GM18508 (cell line): ENCODE measurements around the gene TRPV6.

ENCODE experiments used
- ATAC-seq: cut with Tn5 transposase; IDR thresholded peaks from one replicate; pipeline ENCODE4 v1.9.1; 2021; ENCODE audit warnings: moderate number of reproducible peaks; ENCODE audit not compliant: insufficient read depth, unreplicated experiment

Gene TRPV6

DNA sequence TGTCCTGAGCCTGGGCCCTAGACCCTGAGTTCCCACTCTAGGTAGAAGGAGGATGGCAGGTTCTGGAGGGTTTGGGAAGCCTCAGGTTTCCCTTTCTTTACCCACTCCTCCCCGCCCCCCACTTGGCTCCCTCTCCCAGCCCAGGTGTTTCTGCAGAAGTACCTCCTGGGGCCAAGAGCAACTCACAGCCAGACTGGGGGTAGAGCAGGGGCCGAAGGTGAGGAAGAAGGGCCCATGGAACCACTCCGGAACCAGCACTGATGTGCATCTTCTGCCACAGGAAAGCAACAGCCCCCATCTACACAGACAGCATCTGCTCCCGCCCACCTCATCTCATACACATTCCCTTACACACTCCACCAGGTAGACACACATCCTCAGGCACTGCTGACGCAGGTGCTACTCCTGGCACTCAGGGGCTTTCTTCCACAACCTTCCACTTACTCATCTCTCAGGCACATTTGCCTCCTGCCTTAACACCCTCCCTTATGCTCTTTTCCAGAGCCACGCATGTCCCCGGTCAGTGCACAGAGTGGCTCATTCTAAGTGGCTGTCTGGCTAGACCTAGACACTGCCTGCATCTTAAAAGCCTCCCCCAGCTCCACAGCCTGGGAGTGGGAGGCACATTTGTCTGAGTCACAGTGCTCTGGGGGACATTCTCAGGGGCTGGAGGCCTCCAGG is 28.8 kb downstream of the TRPV6 start:
- no peak for ATAC-seq

- ATAC-seq: no peak
Measured at GRCh38 chr7:142855756-142856564, 29.6 kb downstream of the TRPV6 start.

DNA sequence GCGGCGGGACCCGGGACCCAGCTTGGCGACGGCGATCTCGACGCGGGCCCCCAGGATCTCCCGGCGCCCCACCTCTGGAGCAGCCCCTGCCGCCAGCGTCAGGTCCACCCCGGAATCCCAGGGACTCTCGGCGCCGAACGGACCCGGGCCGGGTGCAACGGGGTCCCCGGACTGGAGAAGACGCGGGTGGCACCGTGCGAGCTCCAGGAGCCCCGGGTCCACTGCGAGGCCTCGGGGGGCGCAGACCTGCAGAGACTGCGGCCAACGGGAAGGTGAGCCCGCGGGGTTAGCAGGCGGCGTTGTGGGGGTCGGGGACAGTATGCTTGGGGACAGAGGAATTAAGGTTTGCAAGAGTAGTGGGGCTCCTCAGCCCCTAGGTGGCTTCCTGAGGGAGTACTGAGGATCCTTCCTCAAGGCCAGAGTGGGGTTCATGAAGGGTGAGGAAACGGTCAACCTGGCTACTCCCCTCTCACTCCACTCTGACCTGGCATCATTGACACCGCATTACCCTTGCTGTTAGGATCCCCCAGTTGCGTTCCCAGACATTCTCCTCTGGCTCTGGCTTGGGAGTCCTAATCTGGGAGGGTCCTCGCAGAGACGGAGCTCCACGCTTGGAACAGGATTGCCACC is 30.3 kb downstream of the TRPV6 start:
- no peak for ATAC-seq

- no peak for ATAC-seq
Measured at GRCh38 chr7:142854372-142855113, 31.0 kb downstream of the TRPV6 start, which contains the start of gene EPHB6. EPHB6 (plus strand) TSS chr7:142855076; CDS start chr7:142863228, 8,152 bp downstream.

DNA sequence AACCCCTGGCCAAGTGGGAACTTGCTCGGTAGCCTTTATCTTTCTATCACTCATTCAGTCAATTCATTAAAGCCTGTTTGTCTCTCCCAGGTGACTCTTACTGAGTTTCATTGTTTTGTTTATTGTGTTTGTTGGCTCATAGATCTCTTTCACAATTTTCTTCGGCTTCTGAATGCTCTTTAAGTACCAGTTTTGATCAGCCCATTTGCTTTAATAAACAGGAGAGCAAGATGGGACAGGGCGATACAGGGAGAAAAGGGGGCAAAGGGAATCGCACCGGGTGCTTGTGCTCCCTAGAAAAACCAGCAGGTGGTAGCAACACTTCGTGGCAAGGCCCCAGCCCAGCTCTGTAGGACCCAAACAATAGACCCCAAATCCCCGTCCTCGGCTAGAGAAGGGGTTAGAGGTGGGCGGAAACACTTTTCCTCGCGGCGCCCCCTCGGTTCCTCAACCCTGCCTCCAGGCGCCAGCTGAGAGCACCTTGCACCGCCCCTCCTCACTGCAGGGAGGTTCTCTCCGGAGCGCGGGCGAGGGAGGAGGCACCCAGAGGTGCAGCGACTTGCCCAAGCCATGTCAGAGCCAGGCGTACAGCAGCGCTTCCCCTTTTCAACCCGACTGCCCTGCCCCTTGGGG is 31.7 kb downstream of the TRPV6 start:
- ATAC-seq: peak; percentile 78

DNA sequence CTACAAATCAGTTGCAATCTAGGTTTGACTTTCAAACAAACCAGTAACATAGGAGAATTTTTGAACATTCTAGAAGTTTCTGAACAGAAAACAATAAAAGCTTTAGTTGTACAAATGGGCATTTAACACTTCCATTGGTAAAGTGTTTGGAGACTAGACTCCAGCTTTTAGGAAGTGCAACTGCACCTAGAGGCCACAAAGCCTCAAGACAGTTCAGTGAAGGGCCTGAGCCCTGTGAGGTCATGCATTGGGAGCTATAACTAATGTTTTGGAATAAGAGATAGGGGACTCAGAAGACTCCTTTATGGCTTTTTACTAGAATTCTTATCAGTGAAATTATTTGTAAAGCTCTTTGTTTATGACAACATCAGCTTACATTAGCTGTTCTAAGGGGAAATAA is 33.6 kb downstream of the TRPV6 start:
- ATAC-seq: no peak

GRCh38 chr7:142851269-142851668 is 34.3 kb downstream of the TRPV6 start:
- no peak for ATAC-seq

DNA sequence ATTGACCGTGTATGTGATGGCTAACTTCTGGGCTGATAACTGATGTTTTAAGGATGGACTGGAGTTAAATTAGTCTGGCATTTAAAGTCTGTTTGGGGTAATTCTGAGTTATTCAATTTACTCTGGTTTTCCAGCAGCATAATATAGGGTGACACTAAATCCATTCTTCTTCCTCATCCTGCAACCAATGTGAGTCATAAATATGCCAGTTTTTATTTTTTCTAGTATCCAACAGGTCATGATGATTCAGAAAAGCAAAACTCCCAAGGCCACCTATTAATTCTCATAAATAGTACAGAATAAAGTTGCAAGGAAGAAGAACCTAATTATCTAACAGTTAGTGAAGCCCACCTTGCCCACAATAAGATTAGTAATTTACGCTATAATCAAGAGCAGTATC is 38.2 kb downstream of the TRPV6 start:
- ATAC-seq: no peak

- no peak for ATAC-seq
Measured at GRCh38 chr7:142842251-142842766, 43.2 kb downstream of the TRPV6 start.

- ATAC-seq: no peak
Measured at GRCh38 chr7:142838461-142839213, 46.9 kb downstream of the TRPV6 start.

GRCh38 chr7:142836426-142836825 is 49.1 kb downstream of the TRPV6 start:
- no peak for ATAC-seq

- ATAC-seq: no peak
Measured at GRCh38 chr7:142835487-142835886, 50.1 kb downstream of the TRPV6 start.

GRCh38 chr7:142833174-142834048 is 52.1 kb downstream of the TRPV6 start:
- peak; percentile 80 for ATAC-seq

GRCh38 chr7:142832417-142832816 is 53.1 kb downstream of the TRPV6 start:
- ATAC-seq: no peak

- ATAC-seq: no peak
Measured at GRCh38 chr7:142827951-142828500, 57.5 kb downstream of the TRPV6 start.

DNA sequence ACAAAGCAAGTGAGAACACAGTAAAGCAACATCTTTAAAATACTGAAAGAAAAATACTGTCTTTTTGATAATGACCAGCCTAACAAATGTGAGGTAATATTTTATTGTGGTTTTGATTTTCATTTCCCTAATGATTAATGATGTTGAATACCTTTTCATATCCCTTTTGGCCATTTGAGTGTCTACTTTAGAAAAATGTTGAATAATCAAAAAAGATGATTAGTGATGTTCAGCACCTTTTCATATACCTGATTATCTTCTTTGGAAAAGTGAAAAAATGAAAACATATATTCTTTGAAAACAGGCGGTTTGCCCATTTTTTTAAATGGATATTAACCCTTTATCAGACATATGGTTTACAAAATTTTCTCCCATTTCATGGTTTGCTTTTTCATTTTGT is 62.8 kb downstream of the TRPV6 start:
- no peak for ATAC-seq
